ENCODE measurements around the gene ARMC6.
"Not testable (repeated sequence)": the region's sequence is repeated elsewhere in the genome, so short reads cannot be mapped to it uniquely, and the experiment has no call there.

GRCh38 chr19:19023376-19023775 is 10.0 kb upstream of the ARMC6 start:
- TF ChIP-seq, protein P1, sequence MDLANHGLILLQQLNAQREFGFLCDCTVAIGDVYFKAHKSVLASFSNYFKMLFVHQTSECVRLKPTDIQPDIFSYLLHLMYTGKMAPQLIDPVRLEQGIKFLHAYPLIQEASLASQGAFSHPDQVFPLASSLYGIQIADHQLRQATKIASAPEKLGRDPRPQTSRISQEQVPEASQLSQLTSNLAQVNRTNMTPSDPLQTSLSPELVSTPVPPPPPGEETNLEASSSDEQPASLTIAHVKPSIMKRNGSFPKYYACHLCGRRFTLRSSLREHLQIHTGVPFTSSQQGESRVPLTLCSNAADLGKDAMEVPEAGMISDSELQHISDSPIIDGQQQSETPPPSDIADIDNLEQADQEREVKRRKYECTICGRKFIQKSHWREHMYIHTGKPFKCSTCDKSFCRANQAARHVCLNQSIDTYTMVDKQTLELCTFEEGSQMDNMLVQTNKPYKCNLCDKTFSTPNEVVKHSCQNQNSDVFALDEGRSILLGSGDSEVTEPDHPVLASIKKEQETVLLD (CRISPR knock-in tag; IDR thresholded peaks at IDR 0.05; ENCODE audit: low read depth) = not testable (repeated sequence)
- TF ChIP-seq MATR3 (CRISPR knock-in tag; IDR thresholded peaks at IDR 0.05); SRY (CRISPR knock-in tag; IDR thresholded peaks at IDR 0.05); THYN1 (CRISPR knock-in tag; IDR thresholded peaks at IDR 0.05; ENCODE audit: borderline replicate concordance, low read depth): not testable (repeated sequence)
- TF ChIP-seq, protein P2, sequence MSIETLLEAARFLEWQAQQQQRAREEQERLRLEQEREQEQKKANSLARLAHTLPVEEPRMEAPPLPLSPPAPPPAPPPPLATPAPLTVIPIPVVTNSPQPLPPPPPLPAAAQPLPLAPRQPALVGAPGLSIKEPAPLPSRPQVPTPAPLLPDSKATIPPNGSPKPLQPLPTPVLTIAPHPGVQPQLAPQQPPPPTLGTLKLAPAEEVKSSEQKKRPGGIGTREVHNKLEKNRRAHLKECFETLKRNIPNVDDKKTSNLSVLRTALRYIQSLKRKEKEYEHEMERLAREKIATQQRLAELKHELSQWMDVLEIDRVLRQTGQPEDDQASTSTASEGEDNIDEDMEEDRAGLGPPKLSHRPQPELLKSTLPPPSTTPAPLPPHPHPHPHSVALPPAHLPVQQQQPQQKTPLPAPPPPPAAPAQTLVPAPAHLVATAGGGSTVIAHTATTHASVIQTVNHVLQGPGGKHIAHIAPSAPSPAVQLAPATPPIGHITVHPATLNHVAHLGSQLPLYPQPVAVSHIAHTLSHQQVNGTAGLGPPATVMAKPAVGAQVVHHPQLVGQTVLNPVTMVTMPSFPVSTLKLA (IDR thresholded peaks at IDR 0.05) = not testable (repeated sequence)
- TF ChIP-seq, protein P3, sequence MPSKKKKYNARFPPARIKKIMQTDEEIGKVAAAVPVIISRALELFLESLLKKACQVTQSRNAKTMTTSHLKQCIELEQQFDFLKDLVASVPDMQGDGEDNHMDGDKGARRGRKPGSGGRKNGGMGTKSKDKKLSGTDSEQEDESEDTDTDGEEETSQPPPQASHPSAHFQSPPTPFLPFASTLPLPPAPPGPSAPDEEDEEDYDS (CRISPR knock-in tag; IDR thresholded peaks at IDR 0.05) = not testable (repeated sequence)
- TF ChIP-seq, protein P4, sequence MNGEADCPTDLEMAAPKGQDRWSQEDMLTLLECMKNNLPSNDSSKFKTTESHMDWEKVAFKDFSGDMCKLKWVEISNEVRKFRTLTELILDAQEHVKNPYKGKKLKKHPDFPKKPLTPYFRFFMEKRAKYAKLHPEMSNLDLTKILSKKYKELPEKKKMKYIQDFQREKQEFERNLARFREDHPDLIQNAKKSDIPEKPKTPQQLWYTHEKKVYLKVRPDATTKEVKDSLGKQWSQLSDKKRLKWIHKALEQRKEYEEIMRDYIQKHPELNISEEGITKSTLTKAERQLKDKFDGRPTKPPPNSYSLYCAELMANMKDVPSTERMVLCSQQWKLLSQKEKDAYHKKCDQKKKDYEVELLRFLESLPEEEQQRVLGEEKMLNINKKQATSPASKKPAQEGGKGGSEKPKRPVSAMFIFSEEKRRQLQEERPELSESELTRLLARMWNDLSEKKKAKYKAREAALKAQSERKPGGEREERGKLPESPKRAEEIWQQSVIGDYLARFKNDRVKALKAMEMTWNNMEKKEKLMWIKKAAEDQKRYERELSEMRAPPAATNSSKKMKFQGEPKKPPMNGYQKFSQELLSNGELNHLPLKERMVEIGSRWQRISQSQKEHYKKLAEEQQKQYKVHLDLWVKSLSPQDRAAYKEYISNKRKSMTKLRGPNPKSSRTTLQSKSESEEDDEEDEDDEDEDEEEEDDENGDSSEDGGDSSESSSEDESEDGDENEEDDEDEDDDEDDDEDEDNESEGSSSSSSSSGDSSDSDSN (CRISPR knock-in tag; IDR thresholded peaks at IDR 0.05) = not testable (repeated sequence)

All from HepG2 (cell line).